ENCODE results near the gene CD2.

Gene CD2

GRCh38 chr1:116721451-116722007 is 32.7 kb upstream of the CD2 start:
- no peak for DNase-seq (ENCODE audit: low spot score)
- peaks cover 10% of the 10 kb centered on the region for H3K4me1 Mint-ChIP-seq (ENCODE audit: low read depth)
- H3K27ac Mint-ChIP-seq, result no peak overlapping the region

GRCh38 chr1:116722016-116722838 is 32.0 kb upstream of the CD2 start:
- H3K9me3 Mint-ChIP-seq, result peaks cover 4% of the 10 kb centered on the region
- H3K27me3 Mint-ChIP-seq (ENCODE audit: low read depth), result no peaks in the 10 kb centered on the region
- H3K4me3 Mint-ChIP-seq, result no peak overlapping the region
- DNase-seq (ENCODE audit: low spot score), result no peak
- H3K27ac Mint-ChIP-seq, result no peak overlapping the region
- H3K36me3 Mint-ChIP-seq (ENCODE audit: low read depth), result no peaks in the 10 kb centered on the region
- peaks cover 16% of the 10 kb centered on the region for H3K4me1 Mint-ChIP-seq (ENCODE audit: low read depth)

More at GRCh38 chr1:116721451-116722007, 32.7 kb upstream of the CD2 start:
- Mint-ChIP-seq H3K36me3 (ENCODE audit: low read depth) (no peaks in the 10 kb centered on the region), H3K27me3 (ENCODE audit: low read depth) (no peaks in the 10 kb centered on the region), H3K9me3 (peaks cover 4% of the 10 kb centered on the region), H3K4me3 (no peak overlapping the region)

- no peaks in the 10 kb centered on the region for H3K36me3 Mint-ChIP-seq (ENCODE audit: low read depth)
- H3K4me1 Mint-ChIP-seq (ENCODE audit: low read depth), result peaks cover 24% of the 10 kb centered on the region
- peaks cover 1% of the 10 kb centered on the region for H3K9me3 Mint-ChIP-seq
- peak overlapping the region; percentile 21 for H3K27ac Mint-ChIP-seq
- H3K27me3 Mint-ChIP-seq (ENCODE audit: low read depth), result no peaks in the 10 kb centered on the region
- H3K4me3 Mint-ChIP-seq, result no peak overlapping the region
- DNase-seq (ENCODE audit: low spot score), result peak; percentile 52
Measured at GRCh38 chr1:116724765-116725375, 29.4 kb upstream of the CD2 start.

GRCh38 chr1:116725798-116726197 is 28.4 kb upstream of the CD2 start:
- no peak for DNase-seq (ENCODE audit: low spot score)
- Mint-ChIP-seq H3K9me3 (no peaks in the 10 kb centered on the region), H3K36me3 (ENCODE audit: low read depth) (no peaks in the 10 kb centered on the region), H3K4me3 (no peak overlapping the region), H3K27me3 (ENCODE audit: low read depth) (no peaks in the 10 kb centered on the region), H3K27ac (no peak overlapping the region), H3K4me1 (ENCODE audit: low read depth) (peaks cover 24% of the 10 kb centered on the region)

- no peak for DNase-seq (ENCODE audit: low spot score)
- no peaks in the 10 kb centered on the region for H3K36me3 Mint-ChIP-seq (ENCODE audit: low read depth)
- no peak overlapping the region for H3K27ac Mint-ChIP-seq
- H3K27me3 Mint-ChIP-seq (ENCODE audit: low read depth), result no peaks in the 10 kb centered on the region
- peaks cover 24% of the 10 kb centered on the region for H3K4me1 Mint-ChIP-seq (ENCODE audit: low read depth)
- H3K4me3 Mint-ChIP-seq, result no peak overlapping the region
- no peaks in the 10 kb centered on the region for H3K9me3 Mint-ChIP-seq
Measured at GRCh38 chr1:116726872-116727820, 27.1 kb upstream of the CD2 start.

- Mint-ChIP-seq H3K27me3 (ENCODE audit: low read depth) (no peaks in the 10 kb centered on the region), H3K4me1 (ENCODE audit: low read depth) (peaks cover 22% of the 10 kb centered on the region), H3K4me3 (no peak overlapping the region), H3K36me3 (ENCODE audit: low read depth) (no peaks in the 10 kb centered on the region), H3K9me3 (no peaks in the 10 kb centered on the region), H3K27ac (no peak overlapping the region)
- no peak for DNase-seq (ENCODE audit: low spot score)
Measured at GRCh38 chr1:116731439-116731838, 22.8 kb upstream of the CD2 start.

GRCh38 chr1:116732726-116733125 is 21.5 kb upstream of the CD2 start:
- no peaks in the 10 kb centered on the region for H3K36me3 Mint-ChIP-seq (ENCODE audit: low read depth)
- no peak for DNase-seq (ENCODE audit: low spot score)
- H3K4me3 Mint-ChIP-seq, result no peak overlapping the region
- H3K4me1 Mint-ChIP-seq (ENCODE audit: low read depth), result peaks cover 22% of the 10 kb centered on the region
- no peak overlapping the region for H3K27ac Mint-ChIP-seq
- H3K9me3 Mint-ChIP-seq, result no peaks in the 10 kb centered on the region
- no peaks in the 10 kb centered on the region for H3K27me3 Mint-ChIP-seq (ENCODE audit: low read depth)

- Mint-ChIP-seq H3K4me3 (no peak overlapping the region), H3K27ac (no peak overlapping the region), H3K36me3 (ENCODE audit: low read depth) (no peaks in the 10 kb centered on the region), H3K9me3 (no peaks in the 10 kb centered on the region), H3K4me1 (ENCODE audit: low read depth) (peaks cover 28% of the 10 kb centered on the region), H3K27me3 (ENCODE audit: low read depth) (no peaks in the 10 kb centered on the region)
- no peak for DNase-seq (ENCODE audit: low spot score)
Measured at GRCh38 chr1:116733476-116734365, 20.5 kb upstream of the CD2 start.

- DNase-seq (ENCODE audit: low spot score), result no peak
- Mint-ChIP-seq H3K27ac (no peak overlapping the region), H3K4me3 (no peak overlapping the region), H3K4me1 (ENCODE audit: low read depth) (peaks cover 42% of the 10 kb centered on the region), H3K9me3 (no peaks in the 10 kb centered on the region), H3K27me3 (ENCODE audit: low read depth) (no peaks in the 10 kb centered on the region), H3K36me3 (ENCODE audit: low read depth) (peaks cover 4% of the 10 kb centered on the region)
Measured at GRCh38 chr1:116735246-116735645, 19.0 kb upstream of the CD2 start.

GRCh38 chr1:116737020-116737854 is 17.0 kb upstream of the CD2 start:
- Mint-ChIP-seq H3K36me3 (ENCODE audit: low read depth) (peaks cover 15% of the 10 kb centered on the region), H3K27ac (peak overlapping the region; percentile 97), H3K27me3 (ENCODE audit: low read depth) (no peaks in the 10 kb centered on the region), H3K9me3 (peaks cover 6% of the 10 kb centered on the region), H3K4me3 (peak overlapping the region; percentile 78), H3K4me1 (ENCODE audit: low read depth) (peaks cover 52% of the 10 kb centered on the region)
- peak; percentile 74 for DNase-seq (ENCODE audit: low spot score)

- peaks cover 16% of the 10 kb centered on the region for H3K36me3 Mint-ChIP-seq (ENCODE audit: low read depth)
- H3K4me1 Mint-ChIP-seq (ENCODE audit: low read depth), result peaks cover 52% of the 10 kb centered on the region
- H3K4me3 Mint-ChIP-seq, result peak overlapping the region; percentile 78
- H3K27ac Mint-ChIP-seq, result peak overlapping the region; percentile 97
- no peaks in the 10 kb centered on the region for H3K27me3 Mint-ChIP-seq (ENCODE audit: low read depth)
- H3K9me3 Mint-ChIP-seq, result peaks cover 8% of the 10 kb centered on the region
- peak; percentile 52 for DNase-seq (ENCODE audit: low spot score)
Measured at GRCh38 chr1:116737855-116738321, 16.3 kb upstream of the CD2 start.

- peaks cover 17% of the 10 kb centered on the region for H3K9me3 Mint-ChIP-seq
- H3K36me3 Mint-ChIP-seq (ENCODE audit: low read depth), result peaks cover 23% of the 10 kb centered on the region
- peak; percentile 83 for DNase-seq (ENCODE audit: low spot score)
- H3K4me1 Mint-ChIP-seq (ENCODE audit: low read depth), result peaks cover 48% of the 10 kb centered on the region
- peak overlapping the region; percentile 97 for H3K27ac Mint-ChIP-seq
- H3K4me3 Mint-ChIP-seq, result peak overlapping the region; percentile 78
- no peaks in the 10 kb centered on the region for H3K27me3 Mint-ChIP-seq (ENCODE audit: low read depth)
Measured at GRCh38 chr1:116738673-116739370, 15.4 kb upstream of the CD2 start.
